ENCODE data around the gene MAD2L1. TPM values are rescaled to one million over a fixed set of nuclear protein-coding genes. Genes with fewer than 3 reads are reported as not detected.

Gene MAD2L1
- total RNA-seq, 4 donors from 2014 or later, result 0.37 to 3.4 (median 1.4) TPM

DNA sequence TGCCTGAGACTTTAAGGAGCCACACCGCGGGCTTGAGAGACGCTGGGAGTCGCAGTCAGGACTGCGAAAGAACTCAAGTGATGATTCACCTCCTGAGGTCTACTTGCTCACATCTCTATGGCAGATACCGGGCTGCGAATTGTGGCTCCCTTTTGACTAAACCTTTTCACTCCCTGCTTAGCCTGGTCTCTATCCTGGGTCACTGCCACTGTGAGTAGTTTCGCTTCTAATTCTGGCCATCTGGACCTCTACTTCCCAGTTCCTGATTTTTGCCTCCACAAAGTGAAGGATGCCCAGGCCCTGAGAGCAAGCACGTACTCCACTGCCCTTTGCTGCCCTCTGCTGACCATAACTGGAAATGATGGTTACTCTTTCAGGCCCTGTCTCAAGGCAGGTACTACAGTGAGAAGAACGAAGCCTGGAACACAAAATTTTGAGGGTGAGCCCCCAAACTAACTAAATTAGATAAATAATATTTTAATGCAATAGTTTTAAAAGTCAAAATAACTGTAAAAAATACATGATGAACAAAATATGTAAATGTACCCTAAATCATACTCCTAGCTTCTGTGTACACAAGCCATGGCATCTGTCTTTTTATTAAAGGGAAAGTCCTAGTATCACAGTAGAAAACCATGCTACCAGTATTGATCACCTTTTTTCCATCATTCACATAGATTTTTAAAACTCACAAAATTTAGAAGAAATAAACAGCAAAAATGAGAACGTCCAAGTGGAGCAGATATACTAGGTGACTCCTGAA, 16.7 kb downstream of the MAD2L1 start:
- in situ Hi-C loops (cut with MboI; ENCODE audit: low pct_ligation_motif_present in 1 of 4, low pct_unique_long_range_greater_than_20kb in 1 of 4, low sequenced_read_pairs in 3 of 4), result loop anchor here (5.0 to 25.0 kb wide), 6 partner anchors 263 to 735 kb away; no protein-coding TSS in a partner anchor
- intact Hi-C loops (cut with DNase I; ENCODE audit: low total_unique reads), result loop anchor here (2.0 to 5.0 kb wide), 2 partner anchors 423 to 493 kb away; no protein-coding TSS in a partner anchor
- peak overlapping the region in 2 of 4 donors; percentile 8 to 36 for H3K4me3 ChIP-seq

DNA sequence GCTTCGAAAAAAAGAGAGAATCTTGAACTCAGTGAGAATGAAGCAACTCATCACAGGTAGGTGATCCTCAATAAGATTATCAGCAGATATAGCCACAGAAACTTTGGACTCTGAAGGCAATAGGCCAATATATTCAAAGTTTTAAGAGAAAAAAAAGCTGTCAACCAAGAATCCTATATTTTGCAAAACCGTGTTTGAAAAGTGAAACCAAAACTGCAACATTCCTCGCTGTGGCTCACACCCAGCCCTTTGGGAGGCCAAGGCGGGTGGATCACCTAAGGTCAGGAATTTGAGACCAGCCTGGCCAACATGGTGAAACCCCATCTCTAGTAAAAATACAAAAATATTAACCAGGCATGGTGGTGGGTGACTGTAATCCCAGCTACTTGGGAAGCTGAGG, 22.8 kb downstream of the MAD2L1 start:
- WGBS, 2 donors (ENCODE audit: low coverage in 1 of 2), result 79 to 85% methylated on average over 4 of the region's 4 CpGs
- DNase-seq, result no peak
- no peaks in the 10 kb centered on the region for H3K36me3 ChIP-seq
- no peaks in the 10 kb centered on the region for H3K27me3 ChIP-seq
- intact Hi-C loops (cut with DNase I; ENCODE audit: low total_unique reads), result no loop called here
- H3K4me3 ChIP-seq, result no peak overlapping the region
- in situ Hi-C loops (cut with MboI; ENCODE audit: low pct_ligation_motif_present in 1 of 4, low pct_unique_long_range_greater_than_20kb in 1 of 4, low sequenced_read_pairs in 3 of 4), result loop anchor here in 3 of 4 donors (10.0 to 25.0 kb wide), 3 partner anchors 257 to 482 kb away; no protein-coding TSS in a partner anchor
- peaks cover 3 to 9% of the 10 kb centered on the region in 2 donors for H3K9me3 ChIP-seq
- no peaks in the 10 kb centered on the region for H3K4me1 ChIP-seq
- no peak for TF ChIP-seq POLR2AphosphoS5 (IDR thresholded peaks at IDR 0.05)
- no peak for TF ChIP-seq POLR2A (IDR thresholded peaks at IDR 0.05)
- TF ChIP-seq EP300 (IDR thresholded peaks at IDR 0.05; ENCODE audit: low read depth), result no peak
- TF ChIP-seq, protein P1, sequence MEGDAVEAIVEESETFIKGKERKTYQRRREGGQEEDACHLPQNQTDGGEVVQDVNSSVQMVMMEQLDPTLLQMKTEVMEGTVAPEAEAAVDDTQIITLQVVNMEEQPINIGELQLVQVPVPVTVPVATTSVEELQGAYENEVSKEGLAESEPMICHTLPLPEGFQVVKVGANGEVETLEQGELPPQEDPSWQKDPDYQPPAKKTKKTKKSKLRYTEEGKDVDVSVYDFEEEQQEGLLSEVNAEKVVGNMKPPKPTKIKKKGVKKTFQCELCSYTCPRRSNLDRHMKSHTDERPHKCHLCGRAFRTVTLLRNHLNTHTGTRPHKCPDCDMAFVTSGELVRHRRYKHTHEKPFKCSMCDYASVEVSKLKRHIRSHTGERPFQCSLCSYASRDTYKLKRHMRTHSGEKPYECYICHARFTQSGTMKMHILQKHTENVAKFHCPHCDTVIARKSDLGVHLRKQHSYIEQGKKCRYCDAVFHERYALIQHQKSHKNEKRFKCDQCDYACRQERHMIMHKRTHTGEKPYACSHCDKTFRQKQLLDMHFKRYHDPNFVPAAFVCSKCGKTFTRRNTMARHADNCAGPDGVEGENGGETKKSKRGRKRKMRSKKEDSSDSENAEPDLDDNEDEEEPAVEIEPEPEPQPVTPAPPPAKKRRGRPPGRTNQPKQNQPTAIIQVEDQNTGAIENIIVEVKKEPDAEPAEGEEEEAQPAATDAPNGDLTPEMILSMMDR (IDR thresholded peaks at IDR 0.05), result no peak
- H3K27ac ChIP-seq, result no peak overlapping the region

More for the DNA sequence above, 16.7 kb downstream of the MAD2L1 start:
- no peaks in the 10 kb centered on the region for H3K9me3 ChIP-seq
- DNase-seq, result peak; percentile 85
- peaks cover 0 to 6% (median 0%) of the 10 kb centered on the region in 4 donors for H3K4me1 ChIP-seq
- TF ChIP-seq EP300 (IDR thresholded peaks at IDR 0.05; ENCODE audit: low read depth), result no peak
- TF ChIP-seq POLR2A (IDR thresholded peaks at IDR 0.05), result no peak
- TF ChIP-seq, protein P1 (IDR thresholded peaks at IDR 0.05), result peak; percentile 79 to 90 (median 87)
- WGBS, 2 donors (ENCODE audit: low coverage in 1 of 2), result 43 to 100% methylated on average over 1 to 11 of the region's 11 CpGs
- H3K36me3 ChIP-seq, result no peaks in the 10 kb centered on the region
- H3K27ac ChIP-seq, result peak overlapping the region; percentile 64 to 80 (median 70)
- no peaks in the 10 kb centered on the region for H3K27me3 ChIP-seq

DNA sequence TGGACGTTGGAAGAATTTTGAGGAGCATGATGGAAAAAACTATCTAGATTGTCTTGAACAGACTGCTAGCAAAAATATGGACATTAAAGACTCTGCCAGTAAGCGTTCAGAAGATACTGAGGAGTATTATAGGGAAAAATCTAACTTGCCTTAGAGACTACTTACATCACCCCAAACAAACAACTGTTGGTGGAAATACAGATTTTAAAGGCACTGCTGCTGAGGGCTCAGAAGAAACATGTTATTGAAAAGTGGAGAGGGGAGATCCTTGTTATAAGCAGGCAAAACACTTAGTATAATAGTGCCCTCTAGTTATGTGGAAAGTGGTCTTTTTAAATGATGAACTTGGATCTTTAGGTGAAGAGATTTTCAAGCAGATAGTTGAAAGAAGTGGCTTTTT, 29.2 kb downstream of the MAD2L1 start:
- WGBS, 2 donors (ENCODE audit: low coverage in 1 of 2), result 76 to 88% methylated on average over 2 of the region's 2 CpGs
- in situ Hi-C loops (cut with MboI; ENCODE audit: low pct_ligation_motif_present in 1 of 4, low pct_unique_long_range_greater_than_20kb in 1 of 4, low sequenced_read_pairs in 3 of 4), result loop anchor here in 3 of 4 donors (25.0 kb wide), 2 partner anchors 250 to 475 kb away; no protein-coding TSS in a partner anchor
- no peak for DNase-seq
- intact Hi-C loops (cut with DNase I; ENCODE audit: low total_unique reads), result no loop called here
- TF ChIP-seq EP300 (IDR thresholded peaks at IDR 0.05; ENCODE audit: low read depth) (no peak), POLR2AphosphoS5 (IDR thresholded peaks at IDR 0.05) (no peak), POLR2A (IDR thresholded peaks at IDR 0.05) (no peak)
- TF ChIP-seq, protein P1 (IDR thresholded peaks at IDR 0.05), result no peak
- Histone ChIP-seq H3K9me3 (no peaks in the 10 kb centered on the region), H3K27ac (no peak overlapping the region), H3K4me3 (no peak overlapping the region), H3K27me3 (peaks cover 7% of the 10 kb centered on the region), H3K4me1 (no peaks in the 10 kb centered on the region), H3K36me3 (no peaks in the 10 kb centered on the region)

DNA sequence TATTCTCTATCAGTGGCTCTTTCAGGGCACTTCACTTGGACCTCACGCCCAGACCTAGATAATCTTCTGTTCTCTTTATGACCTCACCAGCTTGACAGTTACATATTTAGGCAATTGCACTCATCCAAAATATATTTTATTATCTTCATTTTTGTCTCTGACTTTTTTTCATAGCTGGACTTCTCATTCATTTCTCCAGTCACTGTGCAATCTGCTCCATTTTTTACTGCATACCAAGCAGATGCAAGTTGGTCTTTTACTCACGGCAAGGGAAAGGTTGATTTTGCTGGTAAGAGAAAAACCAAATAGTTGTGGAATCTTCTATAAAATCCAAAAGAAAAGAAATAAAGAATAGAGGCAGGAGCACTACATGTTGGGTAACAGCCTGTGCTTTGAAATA, 31.7 kb downstream of the MAD2L1 start:
- 84 to 85% methylated on average over 2 of the region's 2 CpGs for WGBS, 2 donors (ENCODE audit: low coverage in 1 of 2)
- in situ Hi-C loops (cut with MboI; ENCODE audit: low pct_ligation_motif_present in 1 of 4, low pct_unique_long_range_greater_than_20kb in 1 of 4, low sequenced_read_pairs in 3 of 4), result loop anchor here in 3 of 4 donors (25.0 kb wide), 2 partner anchors 248 to 473 kb away; no protein-coding TSS in a partner anchor

More for the DNA sequence above, 31.7 kb downstream of the MAD2L1 start:
- TF ChIP-seq, protein P1 (IDR thresholded peaks at IDR 0.05), result no peak
- no peak for TF ChIP-seq EP300 (IDR thresholded peaks at IDR 0.05; ENCODE audit: low read depth)
- TF ChIP-seq POLR2A (IDR thresholded peaks at IDR 0.05), result no peak
- TF ChIP-seq POLR2AphosphoS5 (IDR thresholded peaks at IDR 0.05), result no peak
- Histone ChIP-seq H3K27me3 (peaks cover 7% of the 10 kb centered on the region), H3K9me3 (no peaks in the 10 kb centered on the region), H3K4me3 (no peak overlapping the region), H3K4me1 (no peaks in the 10 kb centered on the region), H3K36me3 (no peaks in the 10 kb centered on the region), H3K27ac (no peak overlapping the region)
- DNase-seq, result no peak
- intact Hi-C loops (cut with DNase I; ENCODE audit: low total_unique reads), result no loop called here

Measured in transverse colon (tissue), 4 donors.